Trophoblast cell (in vitro differentiated cells and primary cell): ENCODE data around the gene PECR.

Source experiments
- DNase-seq, 2 donors: peaks; one replicate each; pipeline ENCODE4 v3.0.0-alpha.2; 2016
- H2AFZ ChIP-seq: 2 replicates; pipeline ENCODE4 v1.6.1; 2013; ENCODE audit warnings: low read length, moderate library complexity, mild to moderate bottlenecking; ENCODE audit not compliant: insufficient read depth, poor library complexity
- H2AK5ac ChIP-seq: 2 replicates; pipeline ENCODE4 v1.6.1; 2013; ENCODE audit warnings: mild to moderate bottlenecking, low read length
- H2BK120ac ChIP-seq: 2 replicates; pipeline ENCODE4 v1.6.1; 2013; ENCODE audit warnings: low read length, mild to moderate bottlenecking, moderate library complexity; ENCODE audit not compliant: insufficient read depth, poor library complexity
- H2BK12ac ChIP-seq: 2 replicates; pipeline ENCODE4 v1.6.1; 2013; ENCODE audit warnings: mild to moderate bottlenecking, low read length, moderate library complexity
- H2BK5ac ChIP-seq: 2 replicates; pipeline ENCODE4 v1.6.1; 2013; ENCODE audit warnings: low read length, low read depth, moderate library complexity, mild to moderate bottlenecking; ENCODE audit not compliant: poor library complexity
- H3K14ac ChIP-seq: 2 replicates; pipeline ENCODE4 v1.6.1; 2013; ENCODE audit warnings: mild to moderate bottlenecking, low read length
- H3K18ac ChIP-seq: 2 replicates; pipeline ENCODE4 v1.6.1; 2013; ENCODE audit warnings: mild to moderate bottlenecking, low read length
- H3K23ac ChIP-seq: 2 replicates; pipeline ENCODE4 v1.6.1; 2013; ENCODE audit warnings: low read length
- H3K27ac ChIP-seq: 2 replicates; pipeline ENCODE4 v1.5.1; 2013; ENCODE audit warnings: low read depth, mild to moderate bottlenecking, inconsistent platforms, low read length, moderate library complexity
- H3K27me3 ChIP-seq: 2 replicates; pipeline ENCODE4 v1.6.1; 2013; ENCODE audit warnings: inconsistent platforms, mild to moderate bottlenecking, low read length, moderate library complexity; ENCODE audit not compliant: insufficient read depth
- H3K36me3 ChIP-seq, 2 experiments: 1 replicate in 1 of 2; 2 replicates in 1 of 2; pipeline ENCODE4 v1.6.1; 2013; ENCODE audit warnings: low read length in 2 of 2, mild to moderate bottlenecking in 2 of 2, moderate library complexity in 1 of 2; ENCODE audit not compliant: insufficient read depth in 2 of 2, control insufficient read depth in 1 of 2
- H3K4ac ChIP-seq: 2 replicates; pipeline ENCODE4 v1.6.1; 2013; ENCODE audit warnings: low read depth, mild to moderate bottlenecking, low read length, moderate library complexity
- H3K4me1 ChIP-seq, 2 experiments: 1 replicate in 1 of 2; 2 replicates in 1 of 2; pipeline ENCODE4 v1.6.1; 2013; ENCODE audit warnings: low read length in 2 of 2, mild to moderate bottlenecking in 2 of 2, moderate library complexity in 1 of 2; ENCODE audit not compliant: insufficient read depth in 2 of 2, control insufficient read depth in 1 of 2
- H3K4me2 ChIP-seq: 2 replicates; pipeline ENCODE4 v1.6.1; 2013; ENCODE audit warnings: inconsistent platforms, mild to moderate bottlenecking, low read length, moderate library complexity
- H3K4me3 ChIP-seq: 2 replicates; pipeline ENCODE4 v1.5.1; 2013; ENCODE audit warnings: mild to moderate bottlenecking, low read depth, low read length, inconsistent platforms
- H3K79me1 ChIP-seq: one replicate; pipeline ENCODE4 v1.6.1; 2013; ENCODE audit warnings: low read length
- H3K79me2 ChIP-seq: 2 replicates; pipeline ENCODE4 v1.6.1; 2013; ENCODE audit warnings: low read length, mild to moderate bottlenecking; ENCODE audit not compliant: control insufficient read depth, insufficient read depth, poor library complexity
- H3K9ac ChIP-seq: 2 replicates; pipeline ENCODE4 v1.6.1; 2013; ENCODE audit warnings: mild to moderate bottlenecking, low read length
- H3K9me3 ChIP-seq: 2 replicates; pipeline ENCODE4 v1.6.1; 2013; ENCODE audit warnings: low read depth, mild to moderate bottlenecking, control low read depth, inconsistent platforms, low read length; ENCODE audit not compliant: insufficient read depth
- H4K12ac ChIP-seq: 2 replicates; pipeline ENCODE4 v1.6.1; 2013; ENCODE audit warnings: low read depth, mild to moderate bottlenecking, low read length, moderate library complexity
- H4K8ac ChIP-seq: 2 replicates; pipeline ENCODE4 v1.6.1; 2013; ENCODE audit warnings: low read depth, mild to moderate bottlenecking, low read length, moderate library complexity
- H4K91ac ChIP-seq: one replicate; pipeline ENCODE4 v1.6.1; 2013; ENCODE audit warnings: low read depth, mild to moderate bottlenecking, low read length, moderate library complexity
- WGBS: extraction: QIAGEN DNeasy Blood & Tissue Kit; methylation state at CpG from one replicate; pipeline ENCODE4 v1.1.7; 2013; ENCODE audit warnings: missing lambda C conversion rate; ENCODE audit not compliant: insufficient read length, insufficient coverage; ENCODE audit errors: extremely low coverage; 5-methylcytosine and 5-hydroxymethylcytosine counted together

Gene PECR

GRCh38 chr2:216119986-216120385, 38.4 kb upstream of the PECR start:
- DNase-seq = no peak
- Histone ChIP-seq H3K36me3 (peaks cover 10 to 55% of the 10 kb centered on the region in 2 experiments), H2BK5ac (no peak overlapping the region), H3K79me2 (peaks cover 2% of the 10 kb centered on the region), H3K27me3 (no peaks in the 10 kb centered on the region), H4K12ac (no peak overlapping the region), H3K4me3 (no peak overlapping the region), H3K4me2 (no peak overlapping the region), H2BK12ac (no peak overlapping the region), H3K79me1 (peaks cover 4% of the 10 kb centered on the region), H4K8ac (no peak overlapping the region), H3K14ac (no peak overlapping the region), H4K91ac (no peak overlapping the region), H3K4ac (no peak overlapping the region), H3K9me3 (no peaks in the 10 kb centered on the region), H3K18ac (no peak overlapping the region), H3K4me1 (peaks cover 4% of the 10 kb centered on the region in 2 experiments), H2AK5ac (no peak overlapping the region), H2AFZ (no peak overlapping the region), H2BK120ac (no peak overlapping the region), H3K27ac (no peak overlapping the region), H3K23ac (no peak overlapping the region), H3K9ac (no peak overlapping the region)
- no CpG with 5 or more reads among the region's 3 CpGs for WGBS

DNA sequence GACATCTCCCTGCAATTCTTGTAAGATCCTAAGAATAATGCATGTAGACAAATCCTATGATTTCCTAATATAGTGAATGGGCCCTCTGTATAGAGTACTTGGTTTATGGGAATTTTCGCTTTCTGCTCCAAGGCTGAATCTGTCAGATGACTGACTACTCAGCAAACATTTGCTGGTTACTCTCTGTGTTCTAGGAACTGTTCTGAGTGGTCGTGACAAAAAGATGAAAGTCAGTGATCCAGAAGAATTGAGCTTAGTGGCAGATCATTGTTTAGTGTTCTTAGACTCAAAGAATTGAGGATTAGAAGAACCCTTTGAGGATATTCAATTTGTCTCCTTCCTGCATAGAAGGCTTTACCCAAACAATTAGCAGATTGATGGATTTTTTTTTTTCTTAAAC, 37.5 kb upstream of the PECR start:
- Histone ChIP-seq H3K14ac (no peak overlapping the region), H2BK5ac (no peak overlapping the region), H3K27me3 (no peaks in the 10 kb centered on the region), H3K27ac (no peak overlapping the region), H4K12ac (no peak overlapping the region), H3K9ac (no peak overlapping the region), H4K91ac (no peak overlapping the region), H3K4ac (no peak overlapping the region), H2BK120ac (no peak overlapping the region), H2AFZ (no peak overlapping the region), H3K9me3 (no peaks in the 10 kb centered on the region), H3K4me3 (no peak overlapping the region), H3K4me2 (no peak overlapping the region), H4K8ac (no peak overlapping the region), H3K79me1 (peaks cover 5% of the 10 kb centered on the region), H3K4me1 (peaks cover 4 to 6% of the 10 kb centered on the region in 2 experiments), H3K18ac (no peak overlapping the region), H3K23ac (no peak overlapping the region), H2BK12ac (no peak overlapping the region), H2AK5ac (no peak overlapping the region), H3K79me2 (peaks cover 2% of the 10 kb centered on the region), H3K36me3 (peaks cover 11 to 50% of the 10 kb centered on the region in 2 experiments)
- no CpG with 5 or more reads among the region's 2 CpGs for WGBS
- no peak for DNase-seq

GRCh38 chr2:216118474-216118873, 36.9 kb upstream of the PECR start:
- H3K36me3 ChIP-seq = peaks cover 9 to 48% of the 10 kb centered on the region in 2 experiments
- H3K9me3 ChIP-seq = no peaks in the 10 kb centered on the region
- no peak overlapping the region for H3K27ac ChIP-seq
- no peak overlapping the region for H2AK5ac ChIP-seq
- H2BK5ac ChIP-seq = no peak overlapping the region
- H3K23ac ChIP-seq = no peak overlapping the region
- H3K9ac ChIP-seq = no peak overlapping the region
- no peak overlapping the region for H3K14ac ChIP-seq
- no peak overlapping the region for H3K4me3 ChIP-seq
- no peak overlapping the region for H4K8ac ChIP-seq
- no peak overlapping the region for H3K18ac ChIP-seq
- no CpG with 5 or more reads among the region's 1 CpG for WGBS
- no peak overlapping the region for H2BK12ac ChIP-seq
- peaks cover 2% of the 10 kb centered on the region for H3K79me2 ChIP-seq
- H2BK120ac ChIP-seq = no peak overlapping the region
- H4K91ac ChIP-seq = no peak overlapping the region
- H3K4me1 ChIP-seq = peaks cover 4 to 6% of the 10 kb centered on the region in 2 experiments
- DNase-seq = no peak
- H3K79me1 ChIP-seq = peaks cover 5% of the 10 kb centered on the region
- no peak overlapping the region for H3K4me2 ChIP-seq
- no peak overlapping the region for H4K12ac ChIP-seq
- no peaks in the 10 kb centered on the region for H3K27me3 ChIP-seq
- no peak overlapping the region for H2AFZ ChIP-seq
- H3K4ac ChIP-seq = no peak overlapping the region

DNA sequence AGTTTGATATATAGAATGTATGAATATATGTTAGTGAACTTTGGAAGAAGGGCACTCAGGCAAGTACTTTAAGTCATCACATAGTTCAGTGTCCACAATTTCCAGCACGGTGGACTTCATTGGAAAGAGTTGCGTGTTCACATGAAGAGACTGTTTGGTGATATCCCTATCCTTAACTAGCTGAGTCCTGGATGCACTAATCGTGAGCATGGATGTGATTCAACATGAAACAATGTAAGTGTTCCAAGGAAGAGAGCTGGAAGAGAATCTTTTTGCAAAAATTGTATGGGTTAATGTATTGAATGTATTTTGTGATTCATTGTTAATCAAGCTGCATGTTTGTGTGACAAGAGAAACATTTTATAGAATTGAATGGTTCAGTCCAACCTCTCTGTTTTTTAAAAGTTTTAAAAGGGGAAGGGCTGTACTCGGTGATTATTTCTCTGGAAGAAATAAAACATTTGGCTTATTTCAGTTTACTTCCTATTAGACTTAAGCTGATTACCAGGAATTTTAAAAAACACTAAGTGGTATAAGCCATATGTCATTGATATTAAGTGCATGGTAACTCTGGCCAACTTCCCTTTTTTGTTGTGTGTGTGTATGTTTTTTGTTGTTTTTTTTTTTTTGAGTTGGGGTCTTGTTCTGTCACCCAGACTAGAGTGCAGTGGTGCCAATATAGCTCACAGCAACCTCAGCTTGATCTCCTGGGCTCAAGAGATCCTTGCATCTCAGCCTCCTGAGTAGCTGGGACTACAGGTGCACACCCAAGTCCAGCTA, 36.1 kb upstream of the PECR start:
- Histone ChIP-seq H4K8ac (no peak overlapping the region), H3K4ac (no peak overlapping the region), H2BK12ac (no peak overlapping the region), H4K12ac (no peak overlapping the region), H3K79me1 (peaks cover 5% of the 10 kb centered on the region), H3K9ac (no peak overlapping the region), H2AFZ (no peak overlapping the region), H3K36me3 (peaks cover 9 to 50% of the 10 kb centered on the region in 2 experiments), H3K4me3 (no peak overlapping the region), H3K79me2 (peaks cover 2% of the 10 kb centered on the region), H3K9me3 (no peaks in the 10 kb centered on the region), H2AK5ac (no peak overlapping the region), H2BK120ac (no peak overlapping the region), H3K4me1 (peaks cover 4 to 6% of the 10 kb centered on the region in 2 experiments), H4K91ac (no peak overlapping the region), H3K27me3 (no peaks in the 10 kb centered on the region), H3K4me2 (no peak overlapping the region), H3K23ac (no peak overlapping the region), H3K14ac (no peak overlapping the region), H3K27ac (no peak overlapping the region), H2BK5ac (no peak overlapping the region), H3K18ac (no peak overlapping the region)
- whole genome bisulfite sequencing = no CpG with 5 or more reads among the region's 4 CpGs
- no peak for DNase-seq
